Fibroblast of lung (primary cell): ENCODE results near the gene GRIA1. TPM values are rescaled to one million over a fixed set of nuclear protein-coding genes. Genes with fewer than 3 reads are reported as not detected.

Source experiments
- DNase-seq, 2 donors: peaks; one replicate each; pipeline versions ENCODE4 v3.0.0 to v3.0.0-alpha.2; 2010; ENCODE audit warnings: low read depth in 2 of 2
- H2AFZ ChIP-seq: 2 replicates; pipeline ENCODE4 v1.5.1; 2012; ENCODE audit warnings: low read length, control low read depth, inconsistent platforms
- H3K27ac ChIP-seq: 2 replicates; pipeline ENCODE4 v1.5.1; 2011; ENCODE audit warnings: low read length, control low read depth; ENCODE audit not compliant: insufficient read depth
- H3K27me3 ChIP-seq: 2 replicates; pipeline ENCODE4 v1.5.1; 2011; ENCODE audit warnings: mild to moderate bottlenecking, low read length; ENCODE audit not compliant: control insufficient read depth, insufficient read depth
- H3K36me3 ChIP-seq: 2 replicates; pipeline ENCODE4 v1.5.1; 2011; ENCODE audit warnings: low read length; ENCODE audit not compliant: control insufficient read depth, insufficient read depth
- H3K4me1 ChIP-seq: 2 replicates; pipeline ENCODE4 v1.5.1; 2011; ENCODE audit warnings: low read length; ENCODE audit not compliant: control insufficient read depth, insufficient read depth; ENCODE audit errors: extremely low read depth
- H3K4me2 ChIP-seq: 2 replicates; pipeline ENCODE4 v1.5.1; 2011; ENCODE audit warnings: low read length, control low read depth; ENCODE audit not compliant: insufficient read depth; ENCODE audit errors: extremely low read depth
- H3K4me3 ChIP-seq, 4 experiments: fragments of 200-600 bp in 1 of 4; sonication (generic) in 1 of 4; replicated peaks in 1 of 4; 2 replicates each; pipeline ENCODE4 v1.5.1; 2011 to 2016; ENCODE audit warnings: low read length in 4 of 4, low read depth in 3 of 4, mild to moderate bottlenecking in 3 of 4, control low read depth in 2 of 4, inconsistent platforms in 1 of 4, mixed read lengths in 1 of 4; ENCODE audit not compliant: insufficient read depth in 1 of 4; ENCODE audit errors: control extremely low read depth in 1 of 4
- H3K79me2 ChIP-seq: 2 replicates; pipeline ENCODE4 v1.5.1; 2012; ENCODE audit warnings: mild to moderate bottlenecking, low read length, inconsistent platforms; ENCODE audit not compliant: control insufficient read depth, insufficient read depth
- H3K9ac ChIP-seq: 2 replicates; pipeline ENCODE4 v1.5.1; 2011; ENCODE audit warnings: mild to moderate bottlenecking, low read length, control low read depth; ENCODE audit not compliant: insufficient read depth
- H3K9me3 ChIP-seq: 2 replicates; pipeline ENCODE4 v1.5.1; 2012; ENCODE audit warnings: low read depth, low read length; ENCODE audit not compliant: control insufficient read depth, insufficient read depth
- H4K20me1 ChIP-seq: 2 replicates; pipeline ENCODE4 v1.5.1; 2011; ENCODE audit warnings: low read length; ENCODE audit not compliant: control insufficient read depth, insufficient read depth; ENCODE audit errors: extremely low read depth
- EZH2 ChIP-seq: IDR thresholded peaks from 2 replicates; pipeline ENCODE4 v1.5.1; 2012; ENCODE audit warnings: low read length, control low read depth, mild to moderate bottlenecking; ENCODE audit errors: missing control alignments
- polyA plus RNA-seq, 2 donors: library from polyadenylated mRNA; depleted of rRNA in 1 of 2; stranded (reverse) in 1 of 2; unstranded in 1 of 2; fragments of >200 nt; gene quantifications; 2 replicates each; pipeline ENCODE4 v1.2.1, GENCODE V29; 2011 to 2012; ENCODE audit warnings: missing spikeins in 1 of 2
- total RNA-seq: library from RNA; depleted of rRNA; stranded (reverse); fragments of >200 nt; gene quantifications from 2 replicates; pipeline ENCODE4 v1.2.1, GENCODE V29; 2014
- TF ChIP-seq, protein P1 (sequence below), 2 donors: IDR thresholded peaks in 1 of 2; conservative IDR thresholded peaks in 1 of 2; 1 replicate in 1 of 2; 2 replicates in 1 of 2; pipeline ENCODE4 v1.5.1; 2011 to 2012; ENCODE audit warnings: low read length in 2 of 2, control low read depth in 1 of 2, inconsistent platforms in 1 of 2, low read depth in 1 of 2, mild to moderate bottlenecking in 1 of 2

Gene GRIA1
- total and polyA plus RNA-seq, 2 donors (not counting 1 experiment from before 2014, with no cell fraction given): 2.0 to 4.5 TPM

DNA sequence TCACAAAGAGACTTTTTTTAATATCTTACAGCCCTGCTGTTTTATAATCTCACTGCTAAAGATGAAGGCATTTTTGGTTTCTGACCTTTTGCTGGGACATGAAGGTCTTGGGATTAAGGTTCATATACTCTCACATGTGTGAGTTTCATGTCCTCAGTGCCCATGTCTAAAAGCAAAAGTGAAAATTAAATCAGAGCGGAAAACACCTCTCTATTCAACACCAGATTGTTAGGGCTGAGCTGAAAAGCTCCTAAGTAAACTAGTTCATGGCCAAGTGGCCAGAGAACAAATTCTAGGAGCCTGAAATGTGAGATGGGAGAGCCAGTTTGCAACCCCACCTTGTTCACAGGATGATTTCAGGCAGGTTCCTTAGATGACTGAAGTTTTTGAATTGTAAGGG, 110.9 kb downstream of the GRIA1 start:
- no peak for DNase-seq
- Histone ChIP-seq H4K20me1 (no peaks in the 10 kb centered on the region), H3K9ac (no peak overlapping the region), H3K27me3 (no peaks in the 10 kb centered on the region), H3K9me3 (no peaks in the 10 kb centered on the region), H3K79me2 (no peaks in the 10 kb centered on the region), H3K36me3 (no peaks in the 10 kb centered on the region), H3K4me1 (no peaks in the 10 kb centered on the region), H3K4me3 (no peak overlapping the region), H3K27ac (no peak overlapping the region), H2AFZ (no peak overlapping the region), H3K4me2 (no peak overlapping the region)
- no peak for TF ChIP-seq EZH2
- TF ChIP-seq, protein P1, sequence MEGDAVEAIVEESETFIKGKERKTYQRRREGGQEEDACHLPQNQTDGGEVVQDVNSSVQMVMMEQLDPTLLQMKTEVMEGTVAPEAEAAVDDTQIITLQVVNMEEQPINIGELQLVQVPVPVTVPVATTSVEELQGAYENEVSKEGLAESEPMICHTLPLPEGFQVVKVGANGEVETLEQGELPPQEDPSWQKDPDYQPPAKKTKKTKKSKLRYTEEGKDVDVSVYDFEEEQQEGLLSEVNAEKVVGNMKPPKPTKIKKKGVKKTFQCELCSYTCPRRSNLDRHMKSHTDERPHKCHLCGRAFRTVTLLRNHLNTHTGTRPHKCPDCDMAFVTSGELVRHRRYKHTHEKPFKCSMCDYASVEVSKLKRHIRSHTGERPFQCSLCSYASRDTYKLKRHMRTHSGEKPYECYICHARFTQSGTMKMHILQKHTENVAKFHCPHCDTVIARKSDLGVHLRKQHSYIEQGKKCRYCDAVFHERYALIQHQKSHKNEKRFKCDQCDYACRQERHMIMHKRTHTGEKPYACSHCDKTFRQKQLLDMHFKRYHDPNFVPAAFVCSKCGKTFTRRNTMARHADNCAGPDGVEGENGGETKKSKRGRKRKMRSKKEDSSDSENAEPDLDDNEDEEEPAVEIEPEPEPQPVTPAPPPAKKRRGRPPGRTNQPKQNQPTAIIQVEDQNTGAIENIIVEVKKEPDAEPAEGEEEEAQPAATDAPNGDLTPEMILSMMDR (conservative IDR thresholded peaks at IDR 0.05 in 1 of 2, IDR thresholded peaks at IDR 0.05 in 1 of 2; ENCODE audit: low read depth in 1 of 2, low read length in 2 of 2): no peak

DNA sequence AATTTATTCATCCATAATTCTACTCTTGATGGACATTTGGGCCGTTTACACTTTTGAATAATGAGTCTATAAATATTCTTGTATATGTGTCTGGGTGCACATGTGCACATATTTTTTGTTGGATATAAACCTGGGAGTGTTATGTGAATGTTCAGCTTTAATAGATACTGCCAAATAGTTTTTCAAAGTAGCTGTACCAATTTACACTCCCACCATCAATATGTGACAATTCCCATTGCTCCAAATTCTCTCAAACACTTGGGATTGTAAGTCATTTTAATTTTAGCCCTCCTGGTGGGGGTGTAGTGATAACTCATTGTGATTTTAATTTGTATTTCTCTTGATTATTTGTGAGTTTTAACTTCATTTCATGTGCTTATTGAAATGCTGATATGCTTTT, 114.9 kb downstream of the GRIA1 start:
- H3K27ac ChIP-seq: no peak overlapping the region
- H2AFZ ChIP-seq: no peak overlapping the region
- H3K4me2 ChIP-seq: no peak overlapping the region
- H3K36me3 ChIP-seq: no peaks in the 10 kb centered on the region
- TF ChIP-seq, protein P1 (conservative IDR thresholded peaks at IDR 0.05 in 1 of 2, IDR thresholded peaks at IDR 0.05 in 1 of 2; ENCODE audit: low read depth in 1 of 2, low read length in 2 of 2): no peak
- TF ChIP-seq EZH2: no peak
- no peaks in the 10 kb centered on the region for H4K20me1 ChIP-seq
- no peaks in the 10 kb centered on the region for H3K9me3 ChIP-seq
- H3K79me2 ChIP-seq: no peaks in the 10 kb centered on the region
- no peak for DNase-seq
- H3K27me3 ChIP-seq: no peaks in the 10 kb centered on the region
- H3K4me3 ChIP-seq: no peak overlapping the region
- H3K4me1 ChIP-seq: no peaks in the 10 kb centered on the region
- H3K9ac ChIP-seq: no peak overlapping the region

DNA sequence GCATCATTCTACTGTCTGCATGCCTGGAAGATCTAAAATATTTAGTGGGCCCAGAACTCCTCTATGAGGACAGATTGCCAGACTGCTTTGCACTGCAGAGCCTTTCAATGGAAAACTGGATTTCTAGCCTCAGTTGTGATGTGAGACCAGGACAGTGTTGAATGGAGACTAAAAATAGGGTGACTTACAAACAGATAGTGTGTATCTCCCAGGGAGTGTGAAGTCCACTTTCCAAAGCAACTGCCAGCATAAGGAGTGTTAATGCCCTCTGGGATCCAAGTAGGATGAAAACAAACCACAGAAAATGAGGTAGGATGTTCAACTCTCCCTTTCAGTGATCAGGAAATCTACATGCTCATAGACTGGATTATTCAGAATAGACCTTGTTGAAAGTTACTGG, 119.5 kb downstream of the GRIA1 start:
- H4K20me1 ChIP-seq: no peaks in the 10 kb centered on the region
- no peak overlapping the region for H2AFZ ChIP-seq
- no peak overlapping the region for H3K9ac ChIP-seq
- no peaks in the 10 kb centered on the region for H3K4me1 ChIP-seq
- no peak for TF ChIP-seq EZH2
- TF ChIP-seq, protein P1 (conservative IDR thresholded peaks at IDR 0.05 in 1 of 2, IDR thresholded peaks at IDR 0.05 in 1 of 2; ENCODE audit: low read depth in 1 of 2, low read length in 2 of 2): no peak
- no peak overlapping the region for H3K4me2 ChIP-seq
- H3K79me2 ChIP-seq: no peaks in the 10 kb centered on the region
- no peak for DNase-seq
- no peaks in the 10 kb centered on the region for H3K9me3 ChIP-seq
- H3K4me3 ChIP-seq: no peak overlapping the region
- no peaks in the 10 kb centered on the region for H3K36me3 ChIP-seq
- H3K27me3 ChIP-seq: no peaks in the 10 kb centered on the region
- H3K27ac ChIP-seq: no peak overlapping the region
